H1 (cell line): ENCODE data around the gene CPNE4. TPM values are rescaled to one million over a fixed set of nuclear protein-coding genes. Genes with fewer than 3 reads are reported as not detected.

Source experiments
- GABPA ChIP-seq: IDR thresholded peaks from 2 replicates; pipeline ENCODE4 v1.6.1; 2011; ENCODE audit warnings: mild to moderate bottlenecking, low read length, moderate library complexity, borderline replicate concordance; ENCODE audit not compliant: insufficient read depth
- GTF2F1 ChIP-seq: IDR thresholded peaks from 2 replicates; pipeline ENCODE4 v1.6.1; 2012; ENCODE audit warnings: low read depth, low read length, improper control_type of control experiment, borderline replicate concordance
- RBBP5 ChIP-seq: IDR thresholded peaks from 2 replicates; pipeline ENCODE4 v1.7.1; 2012; ENCODE audit warnings: low read depth, mild to moderate bottlenecking, inconsistent platforms, low read length, moderate library complexity, borderline replicate concordance
- polyA plus RNA-seq, 7 experiments: library from polyadenylated mRNA; depleted of rRNA in 3 of 7; stranded (reverse) in 5 of 7; unstranded in 2 of 7; fragments of >200 nt in 5 of 7; fragments of 200-250 nt in 2 of 7; gene quantifications; 1 replicate in 5 of 7; 2 replicates in 1 of 7; 4 replicates in 1 of 7; pipeline versions ENCODE4 v1.2.1 to v1.2.3, GENCODE V29; 2011 to 2013; ENCODE audit warnings: missing spikeins in 2 of 7, mixed read lengths in 2 of 7
- total RNA-seq: library from RNA; stranded (reverse); fragmentation: NEBNext Ultra II Directional; extraction: Animal tissue kit (Norgen Biotek cat#: 25700); gene quantifications from 2 replicates; pipeline ENCODE4 v1.2.1, GENCODE V29; 2021
- TF ChIP-seq, protein P1 (sequence below): IDR thresholded peaks from 2 replicates; pipeline ENCODE4 v1.6.1; 2011; ENCODE audit warnings: low read length, improper control_type of control experiment

CPNE4 gene
- total and polyA plus RNA-seq, 2 of the 8 experiments (the other 6 are each of a cell fraction or from before 2014, with no cell fraction given) = 0.82 to 3.8 TPM

DNA sequence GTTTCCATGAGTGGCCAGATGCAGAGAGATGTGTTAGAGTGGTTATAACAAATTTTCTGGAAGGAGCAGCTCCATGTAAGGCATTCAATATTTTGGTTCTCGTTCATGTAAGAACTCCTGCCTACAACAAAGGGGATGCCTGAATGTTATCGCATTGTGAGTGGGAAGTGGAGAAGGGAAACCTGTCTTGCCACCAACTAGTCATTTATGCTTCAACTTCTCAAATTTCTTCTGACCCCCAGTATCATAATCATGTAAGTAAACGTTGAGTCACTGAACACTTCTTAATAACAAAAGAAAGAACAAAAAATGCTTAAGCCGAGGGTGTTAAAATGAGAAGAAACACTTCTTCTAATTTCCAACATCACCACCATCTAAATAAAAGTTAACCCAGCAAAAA, 470.0 kb downstream of the CPNE4 start (continued):
- TF ChIP-seq GABPA (no peak), GTF2F1 (no peak), RBBP5 (no peak)
- TF ChIP-seq, protein P1, sequence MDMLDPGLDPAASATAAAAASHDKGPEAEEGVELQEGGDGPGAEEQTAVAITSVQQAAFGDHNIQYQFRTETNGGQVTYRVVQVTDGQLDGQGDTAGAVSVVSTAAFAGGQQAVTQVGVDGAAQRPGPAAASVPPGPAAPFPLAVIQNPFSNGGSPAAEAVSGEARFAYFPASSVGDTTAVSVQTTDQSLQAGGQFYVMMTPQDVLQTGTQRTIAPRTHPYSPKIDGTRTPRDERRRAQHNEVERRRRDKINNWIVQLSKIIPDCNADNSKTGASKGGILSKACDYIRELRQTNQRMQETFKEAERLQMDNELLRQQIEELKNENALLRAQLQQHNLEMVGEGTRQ = no peak
